MM.1S (cell line): ENCODE data around the gene IFITM10.
"Not testable (repeated sequence)": the region's sequence is repeated elsewhere in the genome, so short reads cannot be mapped to it uniquely, and the experiment has no call there.

ENCODE experiments used
- CTCF ChIP-seq: fragments of 300-600 bp; sonication (generic); IDR thresholded peaks from 2 replicates; pipeline ENCODE4 v1.5.1; 2016; ENCODE audit warnings: antibody characterized with exemption, low read length, mixed read lengths
- EZH2 ChIP-seq: fragments of 300-600 bp; sonication (generic); optimal IDR thresholded peaks from 2 replicates; pipeline ENCODE3; 2017; ENCODE audit warnings: low read depth, mild to moderate bottlenecking, antibody characterized with exemption, low read length, mixed read lengths

DNA sequence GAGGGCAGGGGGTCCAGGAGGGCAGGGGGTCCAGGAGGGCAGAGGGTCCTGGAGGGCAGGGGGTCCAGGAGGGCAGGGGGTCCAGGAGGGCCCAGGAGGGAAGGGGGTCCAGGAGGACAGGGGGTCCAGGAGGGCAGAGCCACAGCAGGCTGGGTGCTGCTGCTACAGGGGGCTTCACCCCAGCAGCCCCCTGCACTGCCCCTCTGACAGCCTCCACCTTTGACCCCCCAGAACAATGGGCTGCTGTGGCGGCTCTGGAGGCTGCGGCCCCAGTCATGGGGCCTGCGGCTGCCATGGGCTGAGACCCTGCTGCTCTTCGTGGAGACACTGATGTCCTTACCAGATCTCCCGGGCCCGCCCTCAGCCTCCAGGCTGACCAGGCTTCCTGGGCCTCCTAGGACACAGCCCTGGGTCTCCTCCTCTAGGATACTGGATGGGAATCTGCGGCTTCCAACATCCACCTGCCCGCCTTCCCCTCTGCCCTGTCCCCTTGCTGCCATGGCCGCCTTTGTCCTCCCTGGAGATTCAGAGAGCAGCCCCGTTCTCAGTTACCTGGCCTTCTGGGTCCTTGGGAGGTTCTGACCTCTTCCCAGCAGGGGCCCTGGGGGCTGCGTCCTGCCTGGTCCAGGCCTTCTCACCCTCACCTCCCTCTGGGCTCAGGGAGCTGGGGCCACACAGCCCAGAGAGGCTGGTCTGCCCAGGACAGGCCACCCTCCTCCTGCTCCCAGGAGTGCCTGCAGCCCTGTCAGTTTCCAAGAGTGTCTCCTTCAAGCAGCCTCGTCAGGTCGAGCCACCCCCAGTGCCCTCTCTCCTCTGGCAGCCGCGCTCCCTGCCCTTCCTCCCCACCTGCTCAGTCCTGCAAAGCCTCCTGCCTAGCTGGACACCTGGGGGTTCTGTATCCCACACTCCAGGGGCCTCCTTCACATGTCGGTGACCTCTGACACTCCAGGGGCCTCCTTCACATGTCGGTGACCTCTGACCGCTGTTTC, 65.2 kb downstream of the IFITM10 start:
- TF ChIP-seq CTCF, EZH2: not testable (repeated sequence)
